DMS79 (cell line): Measurements from ENCODE around the gene HGF.
"Not testable (repeated sequence)": the region's sequence is repeated elsewhere in the genome, so short reads cannot be mapped to it uniquely, and the experiment has no call there.

Experiments used
- DNase-seq: peaks from one replicate; lab custom pipeline; 2025; lab: John Stamatoyannopoulos, UW

The HGF gene

DNA sequence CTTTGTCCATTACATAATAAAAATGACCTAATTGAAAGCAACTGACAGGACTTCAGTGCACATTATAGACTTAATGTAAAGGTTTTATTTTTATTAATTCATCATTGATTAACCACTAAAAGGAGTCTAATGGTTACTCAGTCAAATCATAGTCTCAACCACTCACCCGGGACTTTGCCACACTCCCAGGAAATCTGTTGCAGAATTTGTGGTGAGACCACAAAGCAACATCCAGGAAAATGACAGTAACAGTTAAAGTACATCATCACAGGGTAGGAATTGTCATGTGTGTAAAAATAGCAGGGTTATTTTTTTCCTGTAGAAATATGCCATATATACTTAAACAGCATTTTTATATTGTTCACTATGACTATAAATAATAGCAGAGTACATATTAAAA, 6.3 kb upstream of the HGF start:
- no peak for DNase-seq

GRCh38 chr7:81775560-81775959, 5.7 kb upstream of the HGF start:
- DNase-seq = no peak

- no peak for DNase-seq
Measured at GRCh38 chr7:81774551-81774950, 4.7 kb upstream of the HGF start.

DNA sequence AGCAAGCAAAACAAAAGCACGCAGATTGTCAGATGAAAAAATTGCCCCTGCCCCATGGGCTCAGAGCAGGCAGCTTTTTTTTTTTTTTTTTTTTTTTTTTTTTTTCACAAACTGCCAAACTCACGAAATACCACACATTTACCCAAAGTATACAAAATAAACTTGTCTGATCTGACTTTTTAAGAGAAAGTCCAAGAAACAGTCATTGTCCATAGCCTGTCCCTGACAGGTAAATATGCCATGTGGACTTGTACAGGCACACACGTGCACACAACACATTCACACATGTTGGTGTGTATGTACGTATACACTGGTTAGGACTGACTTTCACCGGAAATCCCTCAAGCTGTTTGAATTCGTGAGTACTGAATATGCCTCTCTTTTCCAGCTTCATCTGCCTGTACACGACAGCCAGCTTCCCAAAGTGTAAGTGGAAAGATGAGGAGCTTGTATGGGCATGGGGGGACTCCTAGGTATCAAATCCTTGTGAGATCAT, 929 bp upstream of the HGF start:
- no peak for DNase-seq

- no peak for DNase-seq
Measured at GRCh38 chr7:81768951-81769778, 682 bp downstream of the HGF start.

DNA sequence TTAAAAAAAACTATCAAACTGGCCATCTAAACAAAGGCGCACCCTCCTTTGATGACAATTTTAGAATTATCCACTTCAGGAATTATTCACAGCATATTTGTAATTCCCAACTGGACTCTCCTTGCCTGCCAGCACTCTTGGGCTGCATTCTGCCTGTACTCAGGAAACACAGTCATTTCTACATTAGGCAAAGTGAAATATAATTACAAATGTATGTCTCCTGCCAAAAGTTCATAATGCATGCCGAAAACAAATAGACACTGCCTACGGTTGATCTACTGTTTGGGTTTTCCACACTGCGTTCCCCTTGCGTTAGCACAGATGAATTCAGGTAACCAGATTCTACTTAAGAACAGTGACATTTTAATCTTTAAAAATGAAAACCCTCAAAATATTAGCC, 1.9 kb downstream of the HGF start:
- no peak for DNase-seq

GRCh38 chr7:81761821-81762220, 8.0 kb downstream of the HGF start:
- no peak for DNase-seq

DNA sequence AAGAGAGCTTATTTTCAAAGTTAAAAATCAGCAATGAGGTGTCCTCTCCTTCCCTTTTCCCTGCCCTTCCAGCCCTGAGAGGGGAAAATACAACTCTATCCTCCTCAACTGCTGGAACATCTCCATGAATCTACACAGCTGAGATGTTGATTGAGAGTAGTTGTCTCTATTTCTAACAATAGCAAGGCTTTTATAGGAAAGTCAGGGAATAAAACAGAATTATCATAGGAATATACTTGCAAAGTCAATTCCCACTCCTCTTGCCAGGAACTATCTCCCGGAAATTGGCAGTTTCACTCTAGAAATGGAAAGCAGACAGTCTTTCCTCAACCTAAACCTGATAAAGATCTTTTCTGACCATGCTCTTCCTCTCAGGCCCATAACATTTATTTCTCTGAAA, 8.8 kb downstream of the HGF start:
- DNase-seq = no peak

DNA sequence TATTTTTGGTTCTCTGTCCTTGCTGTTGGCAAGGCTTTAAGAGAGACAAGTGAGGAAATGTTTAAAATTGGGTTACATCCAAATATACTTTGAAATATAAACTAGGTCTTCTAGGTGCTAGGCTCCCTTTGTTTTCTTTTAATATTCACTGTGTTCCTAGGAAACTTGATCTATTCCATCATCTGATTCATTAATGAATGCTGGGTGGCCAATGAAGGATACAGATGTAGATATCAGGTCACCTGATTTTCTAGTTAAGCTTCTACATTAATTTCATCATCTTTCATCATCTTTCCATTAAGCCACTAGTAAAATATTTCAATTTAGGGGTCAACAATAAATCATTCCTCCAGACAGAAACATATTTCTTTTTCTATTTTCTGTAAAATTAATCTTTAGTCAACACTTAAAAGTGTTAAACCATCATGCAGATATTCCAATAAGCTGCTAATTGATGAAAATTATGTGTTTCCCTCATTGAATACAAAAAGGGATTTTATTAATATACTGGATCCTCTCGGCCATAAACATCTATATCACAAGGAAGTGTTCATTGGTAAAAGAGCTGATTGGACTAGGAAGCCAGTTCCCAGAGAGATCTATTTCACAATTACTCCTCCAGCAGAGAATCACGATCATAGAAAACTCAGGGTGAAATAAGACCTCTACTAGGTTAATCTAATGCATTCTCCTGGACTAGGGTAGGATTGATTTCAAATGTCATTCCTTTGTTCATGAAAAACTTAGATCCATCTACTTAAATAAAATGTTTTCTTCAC, 14.7 kb downstream of the HGF start:
- no peak for DNase-seq

DNA sequence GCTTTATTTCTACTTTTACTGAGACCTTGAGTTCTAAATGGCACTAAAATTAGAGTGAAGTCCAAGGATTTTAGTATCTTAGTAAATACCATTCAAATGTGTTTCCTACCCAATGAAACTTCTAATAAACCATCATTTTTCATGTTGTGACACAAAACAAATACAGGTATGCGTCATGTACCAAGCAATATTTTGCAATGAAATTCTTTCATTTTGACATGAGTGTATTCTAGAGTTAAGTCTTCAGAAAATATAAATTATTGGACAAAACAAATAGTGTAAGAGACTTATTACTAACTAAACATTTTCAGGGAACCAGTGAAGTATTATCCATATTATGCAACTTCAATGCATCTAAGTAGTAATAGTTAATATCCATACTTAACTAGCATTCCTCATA, 16.5 kb downstream of the HGF start:
- DNase-seq = no peak

GRCh38 chr7:81752318-81752714, 17.5 kb downstream of the HGF start:
- DNase-seq = no peak

GRCh38 chr7:81751619-81752317, 18.1 kb downstream of the HGF start:
- DNase-seq = no peak

DNA sequence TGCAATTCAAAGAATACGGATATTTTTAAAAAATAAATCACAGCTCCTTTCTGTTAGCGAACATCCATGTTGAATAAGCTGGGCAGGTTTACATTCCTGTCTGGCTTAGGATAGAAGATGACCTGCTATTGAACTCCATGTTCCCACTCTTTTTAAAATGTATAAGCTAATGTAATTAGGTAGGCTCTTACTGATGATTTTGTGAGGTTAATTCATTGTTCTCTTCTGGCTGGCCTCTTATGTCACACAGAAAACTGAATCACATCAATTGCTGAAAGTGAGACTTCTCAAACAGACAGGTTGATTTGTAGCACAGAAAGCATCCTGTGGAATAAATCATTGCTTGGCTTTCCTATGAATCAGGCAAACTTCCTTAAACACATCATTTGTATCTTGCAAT, 24.2 kb downstream of the HGF start:
- no peak for DNase-seq

DNA sequence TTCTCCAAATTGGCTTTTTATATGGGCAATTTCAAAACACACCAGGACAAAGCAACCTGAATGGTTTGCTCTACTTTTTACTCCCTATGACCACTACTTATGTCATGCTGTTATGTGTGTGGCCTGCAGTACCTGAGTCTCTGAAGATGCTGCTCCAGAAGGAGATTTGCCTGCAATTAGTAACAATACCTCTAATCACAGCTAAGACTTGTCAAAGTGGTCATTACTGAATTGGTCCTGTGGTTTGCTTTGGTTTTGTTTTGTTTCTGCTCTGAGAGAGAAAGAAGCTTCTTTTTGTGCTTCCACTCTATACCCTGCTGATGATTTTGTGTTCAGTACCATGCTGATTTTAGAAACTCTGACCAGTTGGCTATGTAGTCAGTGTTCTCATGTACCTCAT, 25.5 kb downstream of the HGF start:
- no peak for DNase-seq

DNA sequence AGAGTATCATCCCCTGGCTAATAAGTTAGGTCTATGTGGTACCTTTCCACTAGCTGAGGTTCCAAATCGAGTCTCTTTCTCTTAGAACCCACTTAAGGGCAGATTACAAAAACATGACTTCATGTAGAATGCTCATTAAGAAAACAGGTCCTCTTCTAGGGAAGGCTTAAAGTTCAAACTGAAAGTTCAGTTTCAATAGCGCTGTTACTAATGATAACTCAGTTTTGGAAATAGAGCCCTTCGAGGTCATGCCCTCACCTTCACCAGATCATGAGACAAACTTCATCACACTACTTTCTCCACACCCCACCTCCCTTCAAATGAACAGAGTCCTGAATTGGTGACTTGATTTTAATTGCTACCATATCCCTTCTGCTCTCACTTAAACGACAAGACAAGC, 26.2 kb downstream of the HGF start:
- DNase-seq = no peak

GRCh38 chr7:81743201-81743600, 26.6 kb downstream of the HGF start:
- no peak for DNase-seq

DNA sequence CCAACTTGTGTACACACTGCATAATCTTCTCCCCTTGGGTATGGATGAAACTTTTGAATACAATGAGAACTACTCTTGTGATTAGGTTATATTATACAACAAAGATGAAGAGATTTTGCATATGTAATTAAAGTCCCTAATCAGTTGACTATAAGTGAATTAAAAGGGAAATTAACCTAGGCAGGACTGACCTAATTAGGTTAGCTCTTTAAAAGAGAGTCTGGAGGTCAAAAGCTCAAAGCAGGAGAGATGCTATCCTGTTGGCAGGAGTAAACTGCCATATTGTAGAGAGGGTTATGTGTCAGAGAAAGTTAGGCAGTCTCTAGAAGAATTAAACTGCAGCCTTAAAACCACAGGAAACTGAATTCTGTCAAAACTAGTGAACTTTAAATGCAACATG, 29.4 kb downstream of the HGF start:
- DNase-seq = no peak

DNA sequence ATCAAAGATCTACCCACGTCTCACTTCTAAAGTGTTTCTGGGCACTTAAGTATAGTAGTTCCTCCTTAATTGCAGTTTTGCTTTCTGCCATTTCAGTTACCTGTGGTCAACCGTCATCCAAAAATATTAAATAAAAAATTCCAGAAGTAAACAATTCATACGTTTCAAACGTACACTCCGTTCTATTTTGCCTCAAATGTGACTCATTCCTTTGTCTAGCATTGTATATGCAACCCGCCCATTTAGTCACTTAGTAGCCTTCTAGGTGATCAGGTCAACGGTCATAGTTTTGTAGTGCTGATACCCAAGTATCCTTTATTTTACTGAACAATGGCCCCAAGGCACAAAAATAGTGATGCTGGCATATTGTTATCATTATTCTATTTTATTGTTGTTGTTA, 33.8 kb downstream of the HGF start:
- DNase-seq = no peak

DNA sequence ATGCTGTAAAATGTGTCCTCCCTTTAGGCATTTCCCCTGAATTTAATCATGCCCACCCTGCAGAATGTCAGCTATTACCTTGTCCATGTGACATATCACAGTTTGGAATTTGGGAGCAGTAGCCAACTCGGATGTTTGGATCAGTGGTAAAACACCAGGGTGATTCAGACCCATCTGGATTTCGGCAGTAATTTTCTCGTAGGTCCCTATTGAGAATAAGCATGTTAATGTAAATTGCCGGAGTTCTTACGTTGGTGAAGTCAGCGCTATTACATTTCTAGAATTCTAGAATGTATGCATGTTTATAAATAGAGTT, 44.1 kb downstream of the HGF start:
- no peak for DNase-seq

- DNase-seq = no peak
Measured at GRCh38 chr7:81725003-81725811, 44.6 kb downstream of the HGF start.

GRCh38 chr7:81722250-81722649, 47.6 kb downstream of the HGF start:
- DNase-seq = not testable (repeated sequence)

GRCh38 chr7:81721437-81721836, 48.4 kb downstream of the HGF start:
- no peak for DNase-seq
